Renal cortical epithelial cell (primary cell): ENCODE data around the gene TTC39C. TPM values are rescaled to one million over a fixed set of nuclear protein-coding genes. Genes with fewer than 3 reads are reported as not detected.

ENCODE experiments used
- DNase-seq: peaks from one replicate; pipeline ENCODE4 v3.0.0-alpha.2; 2011; ENCODE audit warnings: low read depth
- total RNA-seq: library from RNA; depleted of rRNA; stranded (reverse); fragments of >200 nt; gene quantifications from 2 replicates; pipeline ENCODE4 v1.2.3, GENCODE V29; 2014

Gene TTC39C
- total RNA-seq, 1 donor from 2014 or later: 42.0 TPM

DNA sequence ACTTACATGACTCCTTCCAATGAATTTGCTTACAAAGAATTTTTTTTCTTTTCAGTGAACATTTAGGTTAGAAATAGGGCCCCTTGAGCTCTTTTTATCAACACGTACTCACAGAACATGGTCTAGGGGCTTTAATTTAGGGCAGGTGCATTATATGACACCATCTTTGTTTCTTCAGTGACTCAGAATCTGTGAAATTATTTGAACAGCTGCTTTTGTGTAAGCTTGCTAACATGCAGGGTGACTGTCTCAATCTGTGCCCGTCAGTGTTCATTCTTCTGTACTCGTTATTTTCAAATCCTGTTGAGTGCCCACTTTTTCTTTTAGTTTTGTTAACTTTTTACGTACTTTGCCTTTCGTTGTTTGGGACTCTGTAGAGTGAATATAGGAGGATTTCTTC, 71.5 kb downstream of the TTC39C start:
- no peak for DNase-seq

DNA sequence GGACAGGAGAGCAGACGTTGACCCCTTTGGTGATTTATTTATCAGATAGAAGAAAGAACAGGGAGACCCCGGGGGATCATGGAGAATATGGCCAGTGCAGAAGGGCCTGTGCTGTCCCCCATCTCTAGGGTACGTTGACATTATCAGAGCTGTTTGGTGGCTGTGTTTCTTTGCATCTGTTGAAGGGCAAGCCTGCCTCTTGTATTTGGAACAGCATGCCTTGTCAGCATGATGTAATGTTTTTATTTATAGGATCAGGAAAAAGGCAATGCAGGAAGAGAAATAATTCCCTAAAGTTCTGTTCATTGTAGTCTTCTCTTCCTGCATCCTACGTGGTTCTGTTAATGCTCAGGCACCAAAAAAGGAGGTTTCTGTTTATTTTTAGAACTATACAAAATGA, 74.5 kb downstream of the TTC39C start:
- DNase-seq: no peak

GRCh38 chr18:24089515-24090337, 75.2 kb downstream of the TTC39C start:
- no peak for DNase-seq

- no peak for DNase-seq
Measured at GRCh38 chr18:24090876-24091275, 76.3 kb downstream of the TTC39C start.

- no peak for DNase-seq
Measured at GRCh38 chr18:24094561-24094960, 80.0 kb downstream of the TTC39C start.

GRCh38 chr18:24095976-24096375, 81.4 kb downstream of the TTC39C start:
- no peak for DNase-seq

GRCh38 chr18:24103320-24104021, 88.9 kb downstream of the TTC39C start:
- DNase-seq: no peak

DNA sequence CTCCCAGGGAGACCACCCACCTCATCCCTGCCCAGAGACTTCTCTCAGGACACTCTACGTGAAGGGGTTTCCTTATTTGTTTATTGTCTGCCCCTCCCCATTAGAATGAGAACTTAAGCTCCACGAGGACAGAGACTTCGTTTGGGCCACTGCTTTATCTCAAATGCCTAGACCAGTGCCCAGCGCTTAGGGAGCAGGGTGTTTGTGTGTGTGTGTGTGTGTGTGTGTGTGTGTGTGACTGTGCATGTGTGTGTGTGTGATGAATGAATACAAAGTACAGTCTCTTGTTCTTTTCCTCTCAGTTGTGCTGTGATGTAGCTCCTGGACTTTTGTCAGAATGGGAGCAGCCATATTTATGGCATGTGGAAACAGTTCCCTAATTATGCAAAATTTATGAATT, 89.9 kb downstream of the TTC39C start:
- no peak for DNase-seq

GRCh38 chr18:24108641-24109040, 94.1 kb downstream of the TTC39C start:
- no peak for DNase-seq

GRCh38 chr18:24111936-24112335, 97.4 kb downstream of the TTC39C start:
- no peak for DNase-seq

GRCh38 chr18:24112464-24112863, 97.9 kb downstream of the TTC39C start:
- no peak for DNase-seq

- peak; percentile 78 for DNase-seq
Measured at GRCh38 chr18:24112874-24113615, 98.5 kb downstream of the TTC39C start.

- no peak for DNase-seq
Measured at GRCh38 chr18:24114924-24115549, 100.5 kb downstream of the TTC39C start.

DNA sequence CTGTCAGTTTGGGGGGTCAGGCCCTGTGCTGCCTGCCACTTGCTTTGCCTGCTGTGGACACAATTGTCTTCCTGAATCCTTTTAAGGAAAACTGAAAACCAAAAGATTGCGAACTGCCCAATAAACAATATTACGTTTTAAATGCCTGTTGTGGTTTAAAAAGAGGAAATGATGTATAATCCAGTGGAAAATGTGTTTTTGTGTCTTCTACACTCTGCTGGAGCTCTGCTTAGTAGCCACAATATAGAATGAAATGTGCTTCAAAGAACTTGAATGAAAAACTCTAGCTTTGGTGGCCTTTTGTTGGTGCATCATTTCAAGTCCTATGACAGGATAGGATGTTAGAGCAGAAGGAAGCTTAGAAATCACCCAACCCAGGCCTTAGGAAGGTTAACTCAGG, 101.1 kb downstream of the TTC39C start:
- no peak for DNase-seq

- peak; percentile 75 for DNase-seq
Measured at GRCh38 chr18:24118750-24119577, 104.4 kb downstream of the TTC39C start.

DNA sequence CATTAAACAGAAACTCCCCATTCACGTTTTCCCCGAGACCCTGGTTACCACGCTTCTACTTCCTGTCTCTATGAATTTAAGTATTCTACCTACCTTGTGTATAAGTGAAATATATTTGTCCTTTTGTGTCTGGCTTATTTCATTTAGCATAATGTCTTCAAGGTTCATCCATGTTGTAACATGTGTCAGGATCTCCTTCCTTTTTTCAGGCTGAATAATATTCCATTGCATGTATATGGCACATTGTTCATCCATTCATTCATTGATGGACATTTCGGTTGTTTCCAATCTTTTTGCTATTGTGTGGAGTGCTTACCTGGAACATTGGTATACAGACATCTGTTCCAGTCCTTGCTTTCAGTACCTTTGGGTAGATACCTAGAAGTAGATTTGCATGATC, 106.1 kb downstream of the TTC39C start:
- no peak for DNase-seq

DNA sequence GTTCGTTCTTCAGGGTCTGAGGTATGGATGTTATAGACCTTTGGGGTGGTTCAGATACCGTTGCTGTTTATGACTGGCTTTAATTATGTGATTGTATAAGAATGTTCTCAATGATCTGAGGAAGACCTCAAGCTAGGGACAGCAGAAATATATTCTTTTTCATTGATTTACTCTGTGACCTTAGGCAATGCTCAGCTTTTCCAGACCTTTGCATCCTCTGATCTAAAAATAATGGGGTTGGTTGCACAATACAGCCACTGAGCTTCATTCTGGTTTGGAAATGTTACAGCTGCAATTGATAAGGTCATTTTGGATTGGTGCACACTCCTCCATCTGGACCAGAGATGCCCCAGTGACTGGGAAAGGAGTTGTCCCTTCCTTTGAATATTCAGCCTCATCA, 107.1 kb downstream of the TTC39C start:
- DNase-seq: no peak

DNA sequence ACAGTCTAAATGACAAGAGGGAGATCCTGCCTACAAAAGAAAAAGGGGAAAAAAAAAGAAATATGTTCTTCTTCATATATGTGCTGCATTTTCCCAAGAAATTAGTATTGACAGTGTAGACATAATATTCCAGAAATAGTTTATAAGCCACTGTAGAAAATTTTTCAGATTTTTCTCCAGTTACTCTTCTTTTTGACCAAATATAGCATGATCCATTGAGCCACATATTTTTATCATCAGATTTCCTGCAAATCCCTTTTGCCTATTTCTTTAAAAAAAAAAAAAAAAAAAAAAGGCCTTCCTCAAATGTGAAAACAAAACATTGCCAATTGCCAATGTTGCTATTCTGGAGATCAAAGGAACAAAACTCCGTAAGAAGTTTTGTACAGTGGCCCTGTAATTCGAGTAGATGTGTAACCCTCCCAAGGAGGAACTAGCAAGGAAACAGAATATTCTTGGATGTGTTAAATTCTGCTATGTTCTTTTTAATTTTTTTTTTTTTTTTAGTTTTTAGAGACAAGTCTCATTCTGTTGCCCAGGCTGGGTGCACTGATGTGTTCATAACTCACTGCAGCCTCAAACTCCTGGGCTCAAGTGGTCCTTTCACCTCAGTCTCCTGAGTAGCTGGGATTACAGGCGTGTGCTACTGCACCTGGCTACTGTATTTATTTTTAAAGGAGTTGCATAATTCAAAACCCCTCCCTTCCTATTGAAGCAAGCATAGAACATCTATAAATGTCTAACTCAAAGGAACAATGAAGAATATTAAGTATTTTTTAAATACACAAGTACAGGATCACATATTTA, 111.8 kb downstream of the TTC39C start:
- DNase-seq: no peak

GRCh38 chr18:24127735-24128134, 113.2 kb downstream of the TTC39C start:
- no peak for DNase-seq

DNA sequence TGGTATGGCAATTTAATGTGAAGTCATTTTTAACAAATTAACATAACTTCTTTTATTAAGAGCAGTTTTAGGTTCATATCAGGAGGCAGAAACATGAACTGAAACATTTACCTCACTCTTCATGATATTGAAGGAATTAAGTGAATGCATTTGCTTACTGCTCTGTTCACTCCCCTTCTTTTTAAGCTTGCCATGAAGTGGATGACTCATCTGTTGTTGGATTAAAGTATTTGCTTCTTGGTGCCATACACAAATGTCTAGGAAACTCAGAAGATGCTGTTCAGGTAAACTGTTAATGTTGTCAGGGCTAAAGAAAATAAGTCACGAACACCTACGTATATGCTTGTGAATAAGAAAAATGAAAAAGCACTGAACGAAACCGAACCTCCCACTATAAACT, 114.1 kb downstream of the TTC39C start:
- DNase-seq: peak; percentile 37
